ENCODE data around the gene CTSZ.

DNA sequence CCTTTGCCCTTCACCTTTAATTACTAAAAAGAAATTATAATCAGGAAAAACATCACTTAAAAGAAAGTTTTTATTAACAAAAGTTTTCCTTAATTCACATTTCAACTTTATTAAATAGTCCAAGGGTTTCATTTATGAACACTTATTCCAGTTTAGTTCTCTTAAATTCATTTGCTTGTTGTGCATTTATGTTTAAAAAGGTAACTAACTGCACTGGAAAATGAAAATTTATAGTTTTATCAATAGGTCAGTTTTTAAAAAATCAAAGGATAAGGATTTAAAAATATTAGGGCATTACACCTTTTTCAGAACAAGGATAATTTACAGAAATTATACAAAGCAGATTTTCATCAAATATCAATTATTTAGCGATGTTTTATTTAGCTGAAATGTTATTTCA is 26.0 kb upstream of the CTSZ start:
- TF ChIP-seq, protein P1, sequence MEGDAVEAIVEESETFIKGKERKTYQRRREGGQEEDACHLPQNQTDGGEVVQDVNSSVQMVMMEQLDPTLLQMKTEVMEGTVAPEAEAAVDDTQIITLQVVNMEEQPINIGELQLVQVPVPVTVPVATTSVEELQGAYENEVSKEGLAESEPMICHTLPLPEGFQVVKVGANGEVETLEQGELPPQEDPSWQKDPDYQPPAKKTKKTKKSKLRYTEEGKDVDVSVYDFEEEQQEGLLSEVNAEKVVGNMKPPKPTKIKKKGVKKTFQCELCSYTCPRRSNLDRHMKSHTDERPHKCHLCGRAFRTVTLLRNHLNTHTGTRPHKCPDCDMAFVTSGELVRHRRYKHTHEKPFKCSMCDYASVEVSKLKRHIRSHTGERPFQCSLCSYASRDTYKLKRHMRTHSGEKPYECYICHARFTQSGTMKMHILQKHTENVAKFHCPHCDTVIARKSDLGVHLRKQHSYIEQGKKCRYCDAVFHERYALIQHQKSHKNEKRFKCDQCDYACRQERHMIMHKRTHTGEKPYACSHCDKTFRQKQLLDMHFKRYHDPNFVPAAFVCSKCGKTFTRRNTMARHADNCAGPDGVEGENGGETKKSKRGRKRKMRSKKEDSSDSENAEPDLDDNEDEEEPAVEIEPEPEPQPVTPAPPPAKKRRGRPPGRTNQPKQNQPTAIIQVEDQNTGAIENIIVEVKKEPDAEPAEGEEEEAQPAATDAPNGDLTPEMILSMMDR (IDR thresholded peaks at IDR 0.05) = no peak
- no peak for TF ChIP-seq ZFX (IDR thresholded peaks at IDR 0.05; ENCODE audit: borderline replicate concordance)
